ENCODE measurements around the gene OLFML2B.
A peak's percentile ranks its signal among the peaks of the same experiment; 100 is the strongest.

DNA sequence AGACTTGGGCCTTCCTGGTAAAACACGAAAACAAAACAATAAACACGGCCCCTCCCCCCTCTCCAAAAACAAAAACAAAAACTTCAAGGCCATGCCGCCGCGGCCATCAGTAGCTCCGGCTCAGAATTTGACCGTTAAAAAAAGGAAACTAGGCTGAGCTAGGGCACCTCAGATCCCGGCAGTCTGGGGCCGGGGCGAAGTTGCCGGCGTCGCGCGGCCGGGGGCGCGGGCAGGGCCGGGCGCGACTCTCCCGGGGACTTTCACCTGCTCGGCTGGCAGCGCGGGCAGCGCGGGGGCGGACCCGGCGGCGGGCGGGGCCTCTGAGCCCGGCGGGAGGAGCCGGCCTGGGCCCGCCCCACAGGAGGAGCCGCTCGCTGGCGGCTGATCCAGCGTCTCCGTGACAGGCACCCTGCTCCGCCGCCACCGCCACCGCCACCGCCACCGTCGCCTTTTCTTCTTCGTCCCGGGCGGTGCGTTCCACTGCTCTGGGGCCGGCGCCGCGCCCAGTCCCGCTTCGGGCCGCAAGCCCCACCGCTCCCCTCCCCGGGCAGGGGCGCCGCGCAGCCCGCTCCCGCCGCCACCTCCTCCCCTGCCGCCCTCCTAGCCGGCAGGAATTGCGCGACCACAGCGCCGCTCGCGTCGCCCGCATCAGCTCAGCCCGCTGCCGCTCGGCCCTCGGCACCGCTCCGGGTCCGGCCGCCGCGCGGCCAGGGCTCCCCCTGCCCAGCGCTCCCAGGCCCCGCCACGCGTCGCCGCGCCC, 45.8 kb upstream of the OLFML2B start, which contains the start of gene NOS1AP:
- TF ChIP-seq, protein P1, sequence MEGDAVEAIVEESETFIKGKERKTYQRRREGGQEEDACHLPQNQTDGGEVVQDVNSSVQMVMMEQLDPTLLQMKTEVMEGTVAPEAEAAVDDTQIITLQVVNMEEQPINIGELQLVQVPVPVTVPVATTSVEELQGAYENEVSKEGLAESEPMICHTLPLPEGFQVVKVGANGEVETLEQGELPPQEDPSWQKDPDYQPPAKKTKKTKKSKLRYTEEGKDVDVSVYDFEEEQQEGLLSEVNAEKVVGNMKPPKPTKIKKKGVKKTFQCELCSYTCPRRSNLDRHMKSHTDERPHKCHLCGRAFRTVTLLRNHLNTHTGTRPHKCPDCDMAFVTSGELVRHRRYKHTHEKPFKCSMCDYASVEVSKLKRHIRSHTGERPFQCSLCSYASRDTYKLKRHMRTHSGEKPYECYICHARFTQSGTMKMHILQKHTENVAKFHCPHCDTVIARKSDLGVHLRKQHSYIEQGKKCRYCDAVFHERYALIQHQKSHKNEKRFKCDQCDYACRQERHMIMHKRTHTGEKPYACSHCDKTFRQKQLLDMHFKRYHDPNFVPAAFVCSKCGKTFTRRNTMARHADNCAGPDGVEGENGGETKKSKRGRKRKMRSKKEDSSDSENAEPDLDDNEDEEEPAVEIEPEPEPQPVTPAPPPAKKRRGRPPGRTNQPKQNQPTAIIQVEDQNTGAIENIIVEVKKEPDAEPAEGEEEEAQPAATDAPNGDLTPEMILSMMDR (IDR thresholded peaks at IDR 0.05): no peak
- TF ChIP-seq POLR2A (IDR thresholded peaks at IDR 0.05): no peak
- no peak for TF ChIP-seq EP300 (IDR thresholded peaks at IDR 0.05)
- peak in 2 of 3 donors; percentile 22 to 84 for TF ChIP-seq POLR2AphosphoS5 (IDR thresholded peaks at IDR 0.05)
